IMR-90 (cell line): ENCODE measurements around the gene SWAP70. TPM values are rescaled to one million over a fixed set of nuclear protein-coding genes. Genes with fewer than 3 reads are reported as not detected.

Experiments used
- ATAC-seq: fragments of 200-7000 bp; cut with Tn5 transposase; 2 replicates; pipeline ENCODE4 v1.9.1; 2020; ENCODE audit warnings: low read depth, mild to moderate bottlenecking, moderate library complexity
- BruUV-seq: library from RNA; stranded (reverse); fragments of 400-500 nt; replicated peaks from 2 replicates; lab custom pipeline; 2021; lab: Mats Ljungman, UMichigan
- CTCF ChIA-PET: fragments of 300-600 bp; formaldehyde crosslinking; extraction: SDS; loops from one replicate; lab custom pipeline; 2021; ENCODE audit warnings: antibody characterized with exemption; lab: Yijun Ruan, JAX
- POLR2A ChIA-PET: fragments of 300-600 bp; sonication (Branson Sonifier 250); formaldehyde crosslinking; loops from one replicate; lab custom pipeline; 2022; ENCODE audit warnings: antibody characterized with exemption; ENCODE audit not compliant: unreplicated experiment; lab: Charles Lee
- DNase-seq: peaks from one replicate; pipeline ENCODE4 v3.0.0; 2013
- H2AFZ ChIP-seq: replicated peaks from 2 replicates; pipeline ENCODE3; 2013; ENCODE audit warnings: low read length, mild to moderate bottlenecking; ENCODE audit not compliant: poor library complexity
- H2AK5ac ChIP-seq: 2 replicates; pipeline ENCODE4 v1.6.1; 2013; ENCODE audit warnings: low read depth, low read length, inconsistent platforms
- H2AK9ac ChIP-seq: replicated peaks from 2 replicates; pipeline ENCODE3; 2013; ENCODE audit warnings: mild to moderate bottlenecking, low read depth, low read length, moderate library complexity; ENCODE audit not compliant: poor library complexity
- H2BK120ac ChIP-seq: 2 replicates; pipeline ENCODE4 v1.6.1; 2013; ENCODE audit warnings: low read depth, low read length, inconsistent platforms
- H2BK15ac ChIP-seq: 3 replicates; pipeline ENCODE4 v1.6.1; 2013; ENCODE audit warnings: low read depth, low read length, inconsistent platforms
- H2BK20ac ChIP-seq: 2 replicates; pipeline ENCODE4 v1.6.1; 2013; ENCODE audit warnings: low read depth, mild to moderate bottlenecking, inconsistent platforms, low read length, moderate library complexity
- H2BK5ac ChIP-seq: 2 replicates; pipeline ENCODE4 v1.6.1; 2013; ENCODE audit warnings: mild to moderate bottlenecking, low read depth, low read length, inconsistent platforms; ENCODE audit not compliant: poor library complexity, severe bottlenecking
- H3K14ac ChIP-seq: replicated peaks from 2 replicates; pipeline ENCODE4 v1.6.1; 2013; ENCODE audit warnings: low read depth, low read length, inconsistent platforms
- H3K18ac ChIP-seq: 2 replicates; pipeline ENCODE4 v1.6.1; 2013; ENCODE audit warnings: low read depth, low read length, control low read depth
- H3K23ac ChIP-seq: 2 replicates; pipeline ENCODE4 v1.6.1; 2013; ENCODE audit warnings: low read depth, low read length, inconsistent platforms
- H3K27ac ChIP-seq: 2 replicates; pipeline ENCODE4 v1.5.1; 2013; ENCODE audit warnings: mild to moderate bottlenecking, control low read depth, low read length; ENCODE audit not compliant: insufficient read depth
- H3K27me3 ChIP-seq: 2 replicates; pipeline ENCODE4 v1.6.1; 2013; ENCODE audit warnings: low read length; ENCODE audit not compliant: control insufficient read depth, insufficient read depth
- H3K36me3 ChIP-seq: 2 replicates; pipeline ENCODE4 v1.6.1; 2013; ENCODE audit warnings: low read length, mixed read lengths; ENCODE audit not compliant: control insufficient read depth, insufficient read depth
- H3K4ac ChIP-seq: 2 replicates; pipeline ENCODE4 v1.6.1; 2013; ENCODE audit warnings: low read depth, low read length, inconsistent platforms
- H3K4me1 ChIP-seq: 2 replicates; pipeline ENCODE4 v1.6.1; 2013; ENCODE audit warnings: low read length, mixed read lengths; ENCODE audit not compliant: control insufficient read depth, insufficient read depth
- H3K4me2 ChIP-seq: 2 replicates; pipeline ENCODE4 v1.6.1; 2013; ENCODE audit warnings: low read depth, mild to moderate bottlenecking, control low read depth, low read length, moderate library complexity
- H3K4me3 ChIP-seq: 2 replicates; pipeline ENCODE4 v1.5.1; 2013; ENCODE audit warnings: low read depth, mild to moderate bottlenecking, control low read depth, low read length, moderate library complexity; ENCODE audit not compliant: insufficient read depth
- H3K56ac ChIP-seq: 2 replicates; pipeline ENCODE4 v1.6.1; 2013; ENCODE audit warnings: low read length, inconsistent platforms; ENCODE audit not compliant: insufficient read depth; ENCODE audit errors: extremely low read depth
- H3K79me1 ChIP-seq, 2 experiments: 2 replicates each; pipeline ENCODE4 v1.6.1; 2013; ENCODE audit warnings: low read length in 2 of 2, inconsistent platforms in 1 of 2, low read depth in 1 of 2
- H3K9ac ChIP-seq: 2 replicates; pipeline ENCODE4 v1.6.1; 2013; ENCODE audit warnings: low read depth, low read length, control low read depth
- H3K9me1 ChIP-seq: 2 replicates; pipeline ENCODE4 v1.6.1; 2013; ENCODE audit warnings: low read length, inconsistent platforms; ENCODE audit not compliant: insufficient read depth
- H3K9me3 ChIP-seq: 2 replicates; pipeline ENCODE4 v1.6.1; 2013; ENCODE audit warnings: low read length; ENCODE audit not compliant: control insufficient read depth, insufficient read depth
- H4K20me1 ChIP-seq: 2 replicates; pipeline ENCODE4 v1.6.1; 2013; ENCODE audit warnings: low read length, inconsistent platforms; ENCODE audit not compliant: insufficient read depth
- H4K5ac ChIP-seq: 2 replicates; pipeline ENCODE4 v1.6.1; 2013; ENCODE audit warnings: mild to moderate bottlenecking, low read depth, low read length, control low read depth
- H4K8ac ChIP-seq, 2 experiments: 2 replicates each; pipeline ENCODE4 v1.6.1; 2013; ENCODE audit warnings: low read depth in 2 of 2, low read length in 2 of 2, control low read depth in 1 of 2, inconsistent platforms in 1 of 2
- H4K91ac ChIP-seq: 2 replicates; pipeline ENCODE4 v1.6.1; 2013; ENCODE audit warnings: low read depth, low read length, inconsistent platforms; ENCODE audit not compliant: insufficient read depth
- FOS ChIP-seq: fragments of 150-350 bp; IDR thresholded peaks from 2 replicates; pipeline ENCODE4 v1.6.1; 2016; ENCODE audit warnings: low read depth, low read length
- NFE2L2 ChIP-seq: fragments of 150-350 bp; IDR thresholded peaks from 2 replicates; pipeline ENCODE4 v1.6.1; 2016; ENCODE audit warnings: low read depth, mild to moderate bottlenecking, low read length
- RFX5 ChIP-seq: IDR thresholded peaks from 2 replicates; pipeline ENCODE4 v1.8.0; 2012; ENCODE audit warnings: low read depth, mild to moderate bottlenecking, low read length, moderate library complexity
- WGBS, 2 experiments: methylation state at CpG; one replicate each; pipeline versions ENCODE4 v1.1.5 to v1.1.7; 2013; ENCODE audit warnings: missing lambda C conversion rate in 2 of 2; ENCODE audit not compliant: insufficient read length in 1 of 2; ENCODE audit errors: extremely low coverage in 2 of 2; 5-methylcytosine and 5-hydroxymethylcytosine counted together
- dilution Hi-C: fragments of 300-500 bp; cut with HindIII; formaldehyde crosslinking; loops from one replicate; pipeline ENCODE4 v1.14.3; 2018; ENCODE audit warnings: low sequenced_read_pairs; ENCODE audit not compliant: unreplicated experiment
- in situ Hi-C: fragments of 300-500 bp; cut with MboI; formaldehyde crosslinking; loops from 3 replicates; pipeline ENCODE4 v1.14.3; 2019; ENCODE audit warnings: low sequenced_read_pairs, inconsistent platforms, mixed read lengths
- intact Hi-C: fragments of 100-400 bp; cut with micrococcal nuclease; formaldehyde crosslinking; loops from 2 replicates; pipeline ENCODE4 v1.10.0; 2022
- polyA plus RNA-seq, 3 experiments: library from polyadenylated mRNA; depleted of rRNA; stranded (reverse); fragments of >200 nt; gene quantifications; 2 replicates each; pipeline ENCODE4 v1.2.3, GENCODE V29; 2012; ENCODE audit warnings: low replicate concordance in 1 of 3
- total RNA-seq: library from RNA; depleted of rRNA; stranded (reverse); fragments of >200 nt; gene quantifications from 2 replicates; pipeline ENCODE4 v1.2.3, GENCODE V29; 2012

SWAP70 gene
- total and polyA plus RNA-seq, 2 of the 4 experiments (the other 2 are of a cell fraction) = 15.5 to 19.9 TPM

GRCh38 chr11:9672288-9672916 lies 8.5 kb downstream of the SWAP70 start:
- H3K79me1 ChIP-seq = peaks cover 26 to 70% of the 10 kb centered on the region in 2 experiments
- no peak overlapping the region for H3K27ac ChIP-seq
- BruUV-seq = no TSS peak
- ChIA-PET CTCF (no interaction called here), POLR2A (no interaction called here)
- H3K18ac ChIP-seq = no peak overlapping the region
- DNase-seq = peak; percentile 54
- in situ Hi-C loops = no loop called here
- intact Hi-C loops = no loop called here
- no peak overlapping the region for H3K4me2 ChIP-seq
- H3K4me3 ChIP-seq = no peak overlapping the region
- H3K4me1 ChIP-seq = peaks cover 6% of the 10 kb centered on the region
- no peak overlapping the region for H3K4ac ChIP-seq
- H3K9ac ChIP-seq = no peak overlapping the region
- no peak overlapping the region for H4K91ac ChIP-seq
- no peak overlapping the region; the same call in 1 of the 2 replicates for H3K14ac ChIP-seq
- no peak overlapping the region for H2AFZ ChIP-seq
- H2BK20ac ChIP-seq = no peak overlapping the region
- no peak overlapping the region for H4K5ac ChIP-seq
- H3K9me3 ChIP-seq = no peaks in the 10 kb centered on the region
- 0 out of 4 replicates have a peak overlapping the region, but pooled peaks of 1 of the 2 experiments have one; percentile 37 for H4K8ac ChIP-seq
- ATAC-seq = peak; percentile 76
- H3K56ac ChIP-seq = no peak overlapping the region
- no peak overlapping the region for H2AK5ac ChIP-seq
- no peak overlapping the region for H2BK15ac ChIP-seq
- WGBS, 2 experiments = no CpG with 5 or more reads among the region's 3 CpGs
- no peak overlapping the region for H2BK120ac ChIP-seq
- no peak overlapping the region for H2AK9ac ChIP-seq
- no peaks in the 10 kb centered on the region; the same call in 1 of the 2 replicates for H3K36me3 ChIP-seq
- TF ChIP-seq NFE2L2 (no peak), FOS (0 out of 2 replicates have a peak, but pooled peaks have one; percentile 12), RFX5 (no peak)
- no peak overlapping the region for H3K23ac ChIP-seq
- H3K27me3 ChIP-seq = no peaks in the 10 kb centered on the region
- H2BK5ac ChIP-seq = peak overlapping the region; percentile 49
- H4K20me1 ChIP-seq = peaks cover 41% of the 10 kb centered on the region; the same call in 1 of the 2 replicates
- H3K9me1 ChIP-seq = peaks cover 9% of the 10 kb centered on the region
- dilution Hi-C loops = no loop called here
